Activated gamma-delta T cell treated with anti-CD3 and anti-CD28 coated beads, Interleukin-2, amount 50 U/mL, for 16 hours (primary cell): ENCODE data around the gene DUS2.

Experiments
- DNase-seq: peaks from one replicate; pipeline ENCODE4 v3.0.0-alpha.2; 2020; ENCODE audit warnings: low read depth

The DUS2 gene

DNA sequence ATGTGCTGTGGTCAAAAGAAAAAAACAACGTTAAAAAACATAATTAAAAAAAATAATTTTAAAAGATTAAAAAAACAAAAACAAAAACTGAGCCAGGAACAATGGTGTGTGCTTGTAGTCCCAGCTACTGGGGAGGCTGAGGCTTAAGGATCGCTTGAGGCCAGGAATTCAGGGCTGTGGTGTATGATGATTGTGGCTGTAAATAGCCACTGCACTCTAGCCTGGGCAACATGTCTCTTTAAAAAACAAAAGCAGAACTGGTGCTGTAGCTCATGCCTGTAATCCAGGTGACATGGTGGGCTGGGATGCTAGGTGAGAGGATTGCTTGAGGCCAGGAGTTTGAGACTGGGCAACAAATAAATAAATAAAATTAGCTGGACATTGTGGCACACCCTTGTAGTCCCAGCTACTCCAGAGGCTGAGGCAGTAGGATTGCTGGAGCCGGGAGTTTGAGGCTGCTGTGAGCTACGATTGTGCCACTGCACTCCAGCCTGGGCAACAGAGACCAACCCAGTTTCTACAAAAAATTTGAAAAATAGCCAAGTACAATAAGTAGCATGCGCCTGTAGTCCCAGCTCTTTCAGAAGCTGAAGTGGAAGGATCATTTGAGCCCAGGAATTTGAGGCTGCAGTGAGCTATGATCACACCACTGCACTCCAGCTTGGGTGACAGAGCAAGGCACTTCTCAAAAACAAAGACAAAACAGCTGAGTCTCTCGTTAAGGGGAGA, 105.7 kb downstream of the DUS2 start:
- DNase-seq, result no peak
